GM03348 (cell line): ENCODE measurements around the gene CDC27.
"Not testable (repeated sequence)": the region's sequence is repeated elsewhere in the genome, so short reads cannot be mapped to it uniquely, and the experiment has no call there.

Source experiments
- DNase-seq: peaks from one replicate; pipeline ENCODE4 v3.0.0; 2012; ENCODE audit warnings: low spot score

Gene CDC27

DNA sequence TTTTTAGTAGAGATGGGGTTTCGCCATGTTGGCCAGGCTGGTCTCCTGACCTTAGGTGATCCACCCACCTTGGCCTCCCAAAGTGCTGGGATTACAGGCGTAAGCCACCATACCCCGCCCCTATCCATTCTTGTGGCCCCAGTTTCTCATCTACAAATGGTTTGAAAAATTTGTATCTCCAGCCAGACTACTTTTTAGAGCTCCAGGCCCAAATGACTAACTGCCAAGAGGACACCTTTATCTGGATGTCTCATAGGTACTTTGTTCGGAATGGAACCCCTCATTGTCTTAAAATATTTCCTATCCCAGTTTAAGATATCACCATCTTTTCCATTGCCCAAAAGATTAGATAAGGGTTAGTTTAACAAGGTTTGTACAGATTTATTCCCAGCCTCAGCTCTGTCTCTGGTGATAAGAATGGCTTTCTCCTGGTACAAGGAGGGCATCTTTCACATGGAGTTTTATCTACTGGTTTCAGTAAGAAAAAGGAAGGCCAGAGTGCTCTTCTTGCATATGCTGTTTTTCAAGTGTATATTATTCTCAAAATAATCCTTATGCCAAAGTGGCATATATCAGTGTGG, 4.9 kb upstream of the CDC27 start:
- DNase-seq, result no peak

DNA sequence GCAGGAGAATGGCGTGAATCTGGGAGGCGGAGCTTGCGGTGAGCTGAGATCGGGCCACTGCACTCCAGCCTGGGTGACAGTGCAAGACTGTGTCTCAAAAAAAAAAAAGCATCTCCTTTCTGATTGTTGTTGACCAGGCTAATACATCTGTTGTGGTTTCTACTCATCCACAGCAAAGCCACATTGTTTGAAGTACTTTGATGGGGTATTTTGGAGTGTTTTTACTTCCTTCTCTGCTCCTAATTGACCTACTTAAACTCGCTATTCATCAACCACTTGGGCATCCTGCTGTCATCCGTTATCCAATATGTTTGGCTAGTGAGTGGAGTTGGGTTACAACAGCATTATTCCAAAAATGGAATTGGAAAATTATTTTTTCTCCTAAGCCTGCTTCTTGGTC, 3.5 kb upstream of the CDC27 start:
- DNase-seq, result peak; percentile 29

DNA sequence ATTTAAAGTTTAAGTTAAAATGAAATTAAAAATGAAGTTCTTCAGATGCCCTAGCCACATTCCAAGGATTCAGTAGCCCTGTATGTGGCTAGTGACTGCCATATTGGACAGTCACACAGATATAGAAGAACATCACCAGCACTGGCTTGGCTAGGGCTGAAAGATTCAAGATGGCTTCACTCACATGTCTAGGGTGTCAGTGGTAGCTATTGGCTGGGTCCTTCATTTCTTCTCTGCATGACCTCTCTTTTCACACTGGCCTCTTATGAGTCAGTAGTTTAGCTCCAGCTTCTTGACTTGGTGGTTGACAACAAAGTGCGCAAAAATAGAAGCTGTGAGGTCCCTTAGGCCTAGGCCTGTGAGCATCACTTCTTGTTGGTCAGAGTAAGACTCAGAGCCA, 1.7 kb upstream of the CDC27 start:
- no peak for DNase-seq

DNA sequence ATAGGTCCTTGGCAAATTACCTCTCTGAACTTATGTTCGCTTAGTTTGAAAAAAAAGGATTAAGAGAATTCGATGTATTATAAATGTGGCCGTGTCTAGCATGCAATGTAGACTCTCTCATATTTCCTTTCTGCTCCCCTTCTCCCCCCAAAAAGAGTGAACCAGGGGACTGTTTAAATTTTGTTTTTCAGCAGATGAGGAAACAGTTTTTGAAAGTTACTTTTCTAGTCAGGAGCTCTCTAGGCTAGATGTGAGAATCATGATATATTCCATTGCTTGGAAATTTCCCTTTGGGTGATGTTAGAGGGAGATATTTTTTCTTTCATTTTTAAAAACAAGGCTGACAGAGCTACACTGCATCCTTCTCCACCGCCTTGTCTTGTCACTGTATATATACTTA, 1.1 kb upstream of the CDC27 start:
- DNase-seq, result no peak

DNA sequence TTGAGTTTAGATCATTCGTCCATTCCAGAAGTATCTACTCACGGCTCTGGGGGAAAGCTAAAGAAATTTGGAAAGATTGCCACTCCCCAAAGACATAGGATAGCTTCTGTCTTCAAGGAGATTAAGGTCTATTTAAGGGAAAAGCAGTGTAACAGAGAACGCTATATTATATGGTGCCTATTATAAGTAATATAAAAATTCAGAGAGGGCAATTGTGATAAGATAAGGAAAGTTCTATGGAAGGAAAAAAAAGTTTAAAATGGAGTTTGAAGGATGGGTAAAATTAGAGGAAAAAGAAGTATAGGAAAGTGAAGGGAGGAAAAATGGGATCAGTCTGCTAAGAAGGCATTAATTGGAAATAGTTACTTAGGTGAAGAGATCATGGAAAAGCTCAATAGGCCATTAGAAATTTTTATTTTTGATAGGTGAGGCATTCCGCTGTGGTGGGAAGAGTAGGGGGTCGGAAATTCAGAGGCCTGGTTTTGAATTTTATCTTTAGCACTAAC, 690 bp upstream of the CDC27 start:
- no peak for DNase-seq

DNA sequence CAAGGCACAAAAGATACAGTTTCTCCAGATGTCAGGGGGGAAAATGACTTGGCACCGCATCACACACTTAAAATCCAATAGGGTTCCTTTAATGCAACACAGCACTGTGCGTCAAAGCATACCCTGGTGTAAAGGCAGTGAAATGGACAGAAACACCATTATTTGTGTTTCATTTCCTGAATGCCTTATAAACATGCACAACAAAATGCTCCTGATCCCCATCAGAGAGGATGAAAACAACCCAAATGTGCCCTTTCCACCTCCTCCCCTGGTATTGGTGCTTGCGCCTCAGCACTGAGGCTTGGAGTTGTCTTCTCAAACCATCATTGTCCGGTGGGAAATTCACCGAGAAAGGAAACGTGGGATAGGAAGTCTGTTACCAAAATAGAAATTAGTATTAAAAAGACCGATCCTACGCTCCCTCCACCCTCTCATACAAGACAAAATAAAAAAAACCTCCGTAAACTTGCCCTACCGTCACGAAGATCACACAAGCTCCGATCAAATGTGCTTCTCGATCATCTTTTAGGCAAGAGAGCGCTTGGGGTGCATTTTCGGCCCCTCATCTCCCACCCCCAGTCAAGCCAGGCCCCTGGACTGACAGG, 722 bp downstream of the CDC27 start:
- peak; percentile 24 for DNase-seq

DNA sequence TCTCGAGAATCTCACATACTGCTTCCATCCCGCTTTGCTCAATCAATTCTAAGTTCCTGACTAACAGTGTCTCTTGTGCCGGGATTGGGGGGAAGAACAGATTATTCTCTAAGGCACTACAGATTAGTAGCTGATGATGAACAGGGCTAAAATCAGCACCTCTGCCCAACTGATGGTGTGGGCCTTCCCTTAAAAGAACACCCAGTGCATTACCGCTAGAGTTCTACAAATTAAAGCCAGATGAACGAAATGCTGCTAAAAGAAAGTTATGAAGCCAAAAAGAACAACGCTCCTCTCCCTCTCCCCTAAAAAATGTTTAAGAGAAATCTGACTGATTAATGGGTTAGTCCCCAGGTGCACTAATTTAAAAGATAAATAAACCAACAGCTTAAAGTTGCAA, 4.4 kb downstream of the CDC27 start:
- peak; percentile 42 for DNase-seq

DNA sequence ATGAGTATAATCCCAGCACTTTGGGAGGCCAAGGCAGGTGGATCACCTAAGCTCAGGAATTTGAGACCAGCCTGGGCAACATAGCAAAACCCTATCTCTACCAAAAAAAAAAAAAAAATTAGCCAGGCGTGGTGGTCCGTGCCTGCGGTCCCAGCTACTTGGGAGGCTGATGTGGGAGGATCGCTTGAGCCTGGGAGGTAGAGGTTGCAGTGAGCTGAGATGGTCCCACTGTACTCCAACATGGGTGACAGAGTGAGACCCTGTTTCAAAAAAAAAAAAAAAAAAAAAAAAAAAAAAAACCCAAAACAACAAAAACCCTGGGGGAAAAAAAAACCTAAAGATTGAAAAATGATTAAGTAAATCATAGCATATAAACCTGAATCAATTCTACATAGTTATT, 8.1 kb downstream of the CDC27 start:
- not testable (repeated sequence) for DNase-seq

DNA sequence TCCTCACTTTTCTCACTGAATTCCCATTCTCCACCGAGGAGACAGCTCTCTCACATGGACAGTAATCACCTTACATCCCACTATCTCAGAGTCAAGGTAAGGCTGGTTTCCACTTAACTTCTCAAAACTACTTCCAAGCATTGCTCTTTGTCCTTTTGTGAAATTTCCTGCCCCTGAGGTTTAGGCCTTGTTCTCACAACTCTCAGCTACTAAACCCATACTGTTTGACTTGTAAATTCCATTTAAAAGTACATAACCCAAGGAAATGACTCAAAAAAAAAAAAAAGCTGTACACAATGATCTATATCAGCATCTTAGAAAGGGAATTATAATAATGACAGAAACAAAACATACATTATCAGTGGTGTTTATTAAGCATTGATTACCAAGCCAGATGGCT, 8.8 kb downstream of the CDC27 start:
- no peak for DNase-seq

DNA sequence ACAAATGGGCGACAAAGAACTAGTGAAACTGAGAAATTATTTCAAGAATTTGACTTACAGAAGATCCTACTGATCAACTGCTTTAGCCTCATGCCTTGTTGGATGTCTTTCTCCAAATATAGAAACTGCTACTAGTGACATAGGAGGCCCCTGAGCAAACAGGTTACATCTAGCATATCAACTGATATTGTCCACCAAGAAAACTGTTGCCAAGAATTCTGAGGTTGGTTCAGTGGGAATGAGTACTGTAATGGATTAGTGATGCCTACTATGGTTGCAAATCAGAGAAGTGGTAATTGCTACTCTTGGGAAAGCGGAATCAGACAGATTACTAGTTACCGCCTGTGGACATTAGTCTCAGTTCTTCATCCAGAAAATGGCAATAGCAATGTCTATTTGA, 10.0 kb downstream of the CDC27 start:
- no peak for DNase-seq

DNA sequence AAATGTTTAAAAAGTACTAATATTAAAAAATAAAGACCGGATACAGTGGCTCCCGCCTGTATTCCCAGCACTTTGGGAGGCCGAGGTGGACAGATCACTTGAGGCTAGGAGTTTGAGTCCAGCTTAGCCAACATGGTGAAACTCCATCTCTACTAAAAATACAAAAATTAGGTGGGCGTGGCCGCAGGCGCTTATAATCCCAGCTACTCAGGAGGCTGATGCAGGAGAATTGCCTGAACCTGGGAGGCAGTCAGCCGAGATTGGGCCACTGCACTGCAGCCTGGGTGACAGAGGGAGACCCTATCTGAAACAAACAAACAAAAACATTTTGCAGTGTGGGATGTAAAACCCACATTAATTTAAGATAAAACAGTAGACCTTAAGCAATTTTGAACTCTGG, 11.8 kb downstream of the CDC27 start:
- DNase-seq, result no peak

DNA sequence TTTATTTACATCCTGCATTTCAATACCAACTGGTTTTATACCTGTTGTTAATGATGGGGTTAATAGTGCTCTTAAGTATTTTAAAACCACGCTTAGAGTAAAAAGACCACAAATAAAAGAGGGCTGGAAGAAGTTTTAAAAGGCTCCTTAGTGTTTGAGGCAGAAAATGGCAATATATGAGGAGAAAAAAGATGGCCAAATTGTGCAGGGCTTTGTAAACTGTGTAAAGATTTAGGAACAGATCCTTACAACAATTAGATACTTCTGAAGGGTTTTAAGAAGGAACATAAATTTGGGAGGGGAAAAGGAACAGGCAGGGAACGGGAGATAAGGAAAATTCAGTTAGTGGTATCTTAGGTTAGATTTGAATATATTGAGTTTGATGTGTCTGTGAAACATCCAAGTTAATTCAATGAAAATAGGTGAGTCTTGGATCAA, 12.7 kb downstream of the CDC27 start:
- no peak for DNase-seq

DNA sequence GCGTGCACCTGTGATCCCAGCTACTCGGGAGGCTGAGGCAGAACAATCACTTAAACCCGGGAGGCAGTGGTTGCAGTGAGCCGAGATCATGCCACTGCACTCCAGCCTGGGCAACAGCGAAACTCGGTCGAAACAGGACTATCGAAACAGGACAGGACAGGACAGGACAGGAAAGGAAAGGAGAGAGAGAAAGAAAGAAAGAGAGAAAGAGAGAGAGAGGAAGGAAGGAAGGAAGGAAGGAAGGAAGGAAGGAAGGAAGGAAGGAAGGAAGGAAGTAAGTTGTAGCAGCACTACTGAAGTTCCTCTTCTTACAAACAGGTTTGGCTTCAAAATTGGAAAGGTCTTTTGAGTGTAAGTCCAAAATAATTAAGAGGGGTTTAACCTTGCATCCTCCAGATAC, 14.3 kb downstream of the CDC27 start:
- not testable (repeated sequence) for DNase-seq

DNA sequence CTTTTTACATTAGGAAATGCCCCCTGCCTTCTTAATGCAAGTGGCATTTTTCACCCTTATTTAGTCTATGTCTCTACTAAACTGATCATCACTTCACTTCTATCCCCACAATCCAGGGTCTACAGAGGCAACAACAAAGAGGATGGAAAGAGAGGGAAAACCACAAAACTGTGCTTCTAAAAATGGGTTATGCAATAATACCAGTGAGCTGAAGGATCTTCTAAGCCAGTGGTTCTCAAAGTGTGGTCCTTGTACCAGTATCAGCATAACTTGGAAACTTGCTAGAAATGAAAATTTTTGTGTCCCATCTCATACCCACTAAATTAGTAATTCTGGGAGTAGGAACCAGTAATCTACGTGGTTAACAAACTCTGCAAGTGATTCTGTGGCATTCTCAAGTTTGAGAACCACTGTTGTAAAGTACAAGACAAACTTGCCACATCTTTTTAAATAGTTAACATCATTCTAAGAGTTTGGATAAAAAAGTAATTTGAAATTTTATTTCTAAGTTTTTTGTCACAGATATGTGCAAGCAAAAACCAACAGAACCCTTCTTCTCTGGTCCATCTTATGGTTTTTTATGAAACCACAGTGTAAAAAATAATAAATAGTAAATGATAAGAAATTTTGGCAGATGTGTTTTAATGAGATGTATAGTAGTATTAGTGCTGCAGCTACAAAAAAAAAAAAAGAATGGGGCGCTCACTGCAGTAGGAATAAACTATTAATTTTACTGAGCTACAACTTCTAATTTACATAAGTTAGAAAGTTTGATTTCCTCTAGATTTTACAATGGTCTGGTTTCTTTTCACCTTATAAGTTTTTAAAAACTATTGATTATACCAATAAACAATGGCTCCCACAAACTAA, 16.2 kb downstream of the CDC27 start:
- peak; percentile 9 for DNase-seq

DNA sequence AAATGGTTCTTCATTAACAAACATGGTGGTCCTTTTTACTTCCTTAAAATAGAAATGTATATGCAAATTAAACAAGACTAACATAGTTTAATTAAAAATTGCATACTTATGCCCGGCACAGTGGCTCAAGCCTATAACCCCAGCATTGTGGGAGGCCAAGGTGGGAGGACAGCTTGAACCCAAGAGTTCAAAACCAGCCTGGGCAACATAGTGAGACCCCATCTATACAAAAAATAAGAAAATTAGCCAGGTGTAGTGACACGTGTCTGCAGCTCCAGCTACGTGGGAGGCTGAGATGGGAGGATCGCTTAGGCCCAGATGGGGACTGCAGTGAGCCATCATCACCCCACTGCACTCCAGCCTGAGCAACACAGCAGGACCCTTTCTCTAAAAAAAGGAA, 18.4 kb downstream of the CDC27 start:
- DNase-seq, result no peak

DNA sequence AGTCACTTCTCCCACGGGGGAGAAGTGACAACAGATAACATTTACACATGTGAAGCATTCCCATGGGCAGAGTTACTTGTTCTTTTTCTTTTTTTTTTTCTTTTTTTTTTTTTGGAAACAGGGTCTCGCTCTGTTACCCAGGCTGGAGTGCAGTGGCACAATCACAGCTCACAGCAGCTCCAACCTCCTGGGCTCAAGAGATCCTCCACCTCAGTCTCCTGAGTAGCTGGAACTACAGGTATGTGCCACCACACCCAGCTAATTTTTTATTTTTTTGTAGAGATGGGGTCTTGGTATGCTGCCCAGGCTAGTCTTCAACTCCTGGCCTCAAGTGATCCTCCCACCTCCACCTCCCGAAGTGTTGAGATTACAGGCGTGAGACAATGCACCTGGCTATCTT, 20.2 kb downstream of the CDC27 start:
- DNase-seq, result not testable (repeated sequence)

DNA sequence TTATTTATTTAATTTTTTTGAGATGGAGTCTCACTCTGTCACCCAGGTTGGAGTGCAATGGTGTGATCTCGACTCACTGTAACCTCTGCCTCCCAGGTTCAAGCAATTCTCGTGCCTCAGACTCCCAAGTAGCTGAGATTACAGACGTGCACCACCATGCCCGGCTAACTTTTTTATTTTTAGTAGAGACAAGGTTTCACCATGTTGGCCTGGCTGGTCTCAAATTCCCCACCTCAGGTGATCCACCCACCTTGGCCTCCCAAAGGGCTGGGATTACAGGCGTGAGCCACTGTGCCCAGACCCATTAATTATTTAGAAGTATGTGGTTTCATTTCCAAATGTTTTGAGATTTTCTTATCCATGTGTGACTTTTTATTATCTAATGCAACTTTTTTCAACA, 22.2 kb downstream of the CDC27 start:
- not testable (repeated sequence) for DNase-seq

DNA sequence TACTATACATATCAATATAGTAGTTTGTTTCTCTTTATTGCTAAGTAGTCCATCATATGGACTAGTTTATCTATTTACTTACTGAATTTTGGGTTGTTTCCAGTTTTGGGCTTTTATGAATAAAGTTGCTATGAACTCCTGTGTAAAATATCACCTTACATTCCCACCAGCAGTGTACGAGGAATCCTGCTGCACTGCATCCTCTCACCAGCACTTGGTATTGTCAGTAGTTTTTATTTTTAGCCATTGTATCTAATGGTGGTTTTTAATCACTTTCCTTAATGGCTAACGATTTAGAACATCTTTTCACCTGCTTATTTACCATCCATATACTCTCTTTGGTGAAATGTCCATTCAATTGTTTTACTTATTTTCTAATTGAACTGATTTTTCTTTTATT, 24.0 kb downstream of the CDC27 start:
- DNase-seq, result no peak

DNA sequence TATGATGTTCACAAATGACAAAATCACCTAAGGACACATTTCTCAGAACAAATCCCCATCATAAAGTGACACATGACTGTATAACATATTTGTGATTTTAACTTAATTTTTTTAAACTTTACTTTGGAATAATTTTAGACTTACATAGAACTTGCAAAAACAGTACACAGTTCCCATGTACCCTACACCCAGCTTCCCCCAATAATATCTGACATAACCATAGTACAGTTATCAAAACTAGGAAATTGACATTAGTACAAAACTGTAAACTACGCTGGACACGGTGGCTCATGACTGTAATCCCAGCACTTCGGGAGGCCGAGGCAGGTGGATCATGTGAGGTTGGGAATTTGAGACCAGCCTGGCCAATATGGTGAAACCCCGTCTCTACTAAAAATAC, 24.8 kb downstream of the CDC27 start:
- no peak for DNase-seq

DNA sequence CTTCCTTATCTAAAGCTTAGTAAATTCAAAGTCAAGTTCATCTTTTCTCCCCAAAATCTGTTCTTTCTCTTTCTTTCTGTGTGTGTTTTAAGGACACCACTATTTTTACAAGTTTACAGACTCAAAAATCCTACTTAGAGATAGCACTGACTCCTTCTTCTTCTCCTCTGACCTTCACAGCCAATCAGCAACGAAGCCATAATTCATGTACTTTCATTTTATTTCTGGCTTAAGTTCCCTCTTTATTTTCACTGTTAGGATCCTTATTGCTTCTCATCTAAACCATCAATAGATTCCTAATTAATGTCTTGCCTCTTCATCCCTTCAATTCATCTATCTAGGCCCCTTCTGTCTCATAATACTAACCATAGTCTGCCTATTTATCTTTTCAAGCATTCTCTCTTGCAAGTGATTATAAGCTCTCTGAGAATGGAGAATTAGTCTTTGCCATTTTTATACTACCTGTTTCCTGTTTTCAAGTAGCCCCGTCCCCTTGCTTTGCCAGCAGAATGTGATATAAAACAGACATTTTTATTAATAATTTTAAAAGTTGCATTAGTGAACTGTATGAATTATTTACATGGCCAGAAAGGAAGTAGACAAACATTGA, 27.0 kb downstream of the CDC27 start:
- DNase-seq, result no peak

DNA sequence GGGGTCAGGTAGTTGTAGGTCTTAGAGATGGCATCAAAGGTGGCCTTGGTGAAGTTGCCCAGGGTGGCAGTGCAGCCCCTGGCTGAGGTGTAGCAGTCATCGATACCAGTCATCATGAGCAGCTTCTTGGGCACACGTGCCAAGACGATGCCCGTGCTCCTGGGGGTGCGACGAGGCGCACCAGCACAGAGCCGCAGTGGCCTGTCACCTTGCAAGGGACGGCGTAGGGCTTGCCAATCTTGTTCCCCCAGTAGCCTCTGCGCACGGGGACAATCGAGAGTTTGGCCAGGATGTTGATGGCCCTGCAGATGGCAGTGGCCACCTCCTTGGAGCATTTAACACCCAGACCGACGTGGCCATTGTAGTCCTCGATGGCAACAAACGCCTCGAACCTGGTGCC, 29.8 kb downstream of the CDC27 start:
- no peak for DNase-seq

DNA sequence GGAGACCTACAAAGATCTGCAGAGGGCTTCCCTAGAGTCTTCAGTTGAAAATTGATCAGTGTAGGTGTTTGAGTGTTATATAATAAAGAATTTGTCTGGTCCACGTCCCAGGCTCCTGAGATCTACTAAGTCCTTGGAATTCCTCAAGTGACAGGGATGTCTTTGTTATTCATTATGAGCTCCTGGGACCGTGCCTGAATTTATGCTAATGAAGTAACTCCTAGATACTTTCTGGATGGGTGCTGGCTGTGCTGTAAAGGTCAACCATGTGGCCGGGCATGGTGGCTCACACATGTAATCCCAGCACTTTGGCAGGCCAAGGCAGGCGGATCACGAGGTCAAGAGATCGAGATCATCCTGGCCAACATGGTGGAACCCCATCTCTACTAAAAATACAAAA, 43.7 kb downstream of the CDC27 start:
- DNase-seq, result no peak

DNA sequence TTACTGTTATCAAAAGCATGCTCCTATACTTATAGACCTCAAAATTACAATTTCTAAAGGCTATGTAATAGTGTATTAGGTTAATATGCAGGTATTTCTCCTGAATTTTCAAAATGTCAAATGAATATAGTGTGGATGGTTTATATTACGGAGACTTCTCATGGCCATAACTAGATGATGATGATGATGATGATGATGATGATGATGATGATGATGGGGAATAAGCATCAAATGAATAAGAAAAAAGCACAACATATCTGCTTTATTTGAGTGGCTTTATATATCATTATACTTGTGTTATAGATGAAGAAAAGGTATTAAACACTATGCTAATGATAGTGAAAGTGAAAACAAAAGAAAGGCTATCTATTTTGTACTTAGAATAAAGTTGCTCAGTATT, 53.9 kb downstream of the CDC27 start:
- DNase-seq, result no peak
